Kidney tubule cell (primary cell): ENCODE data around the gene GADD45A.

Source experiments
- DNase-seq: peaks from one replicate; pipeline ENCODE4 v3.0.0-alpha.2; 2018; ENCODE audit warnings: low spot score

Gene GADD45A

GRCh38 chr1:67689267-67690017 is 4.4 kb downstream of the GADD45A start:
- peak; percentile 35 for DNase-seq

- no peak for DNase-seq
Observed at GRCh38 chr1:67690018-67690363, 5.0 kb downstream of the GADD45A start.

- no peak for DNase-seq
Observed at GRCh38 chr1:67690411-67690810, 5.4 kb downstream of the GADD45A start.

- DNase-seq = no peak
Observed at GRCh38 chr1:67691712-67692111, 6.7 kb downstream of the GADD45A start.

- no peak for DNase-seq
Observed at GRCh38 chr1:67695963-67696362, 11.0 kb downstream of the GADD45A start.

GRCh38 chr1:67696708-67697107 is 11.7 kb downstream of the GADD45A start:
- no peak for DNase-seq

- DNase-seq = no peak
Observed at GRCh38 chr1:67700220-67700619, 15.2 kb downstream of the GADD45A start.

- DNase-seq = peak; percentile 64
Observed at GRCh38 chr1:67700692-67701410, 15.8 kb downstream of the GADD45A start.

GRCh38 chr1:67701876-67702275 is 16.9 kb downstream of the GADD45A start:
- no peak for DNase-seq

- DNase-seq = no peak
Observed at GRCh38 chr1:67704351-67704750, 19.4 kb downstream of the GADD45A start.

GRCh38 chr1:67705735-67706453 is 20.9 kb downstream of the GADD45A start:
- DNase-seq = no peak

GRCh38 chr1:67708606-67709005 is 23.6 kb downstream of the GADD45A start:
- peak; percentile 58 for DNase-seq

- peak; percentile 63 for DNase-seq
Observed at GRCh38 chr1:67710417-67710816, 25.4 kb downstream of the GADD45A start.

GRCh38 chr1:67711158-67711854 is 26.3 kb downstream of the GADD45A start:
- no peak for DNase-seq

GRCh38 chr1:67711855-67712212 is 26.8 kb downstream of the GADD45A start:
- no peak for DNase-seq

GRCh38 chr1:67713057-67713846 is 28.3 kb downstream of the GADD45A start:
- peak; percentile 88 for DNase-seq

GRCh38 chr1:67715819-67716218 is 30.8 kb downstream of the GADD45A start:
- no peak for DNase-seq

- peak; percentile 56 for DNase-seq
Observed at GRCh38 chr1:67716800-67717199, 31.8 kb downstream of the GADD45A start.

- peak; percentile 87 for DNase-seq
Observed at GRCh38 chr1:67717876-67718275, 32.9 kb downstream of the GADD45A start.

- DNase-seq = no peak
Observed at GRCh38 chr1:67719329-67720196, 34.6 kb downstream of the GADD45A start.

- no peak for DNase-seq
Observed at GRCh38 chr1:67721112-67721511, 36.1 kb downstream of the GADD45A start.
